Adipocyte (in vitro differentiated cells): ENCODE measurements around the gene PLD1.
"Not testable (repeated sequence)": the region's sequence is repeated elsewhere in the genome, so short reads cannot be mapped to it uniquely, and the experiment has no call there.

Experiments used
- DNase-seq: peaks from one replicate; pipeline ENCODE4 v3.0.0-alpha.2; 2015; ENCODE audit warnings: low read depth
- H3K27me3 ChIP-seq: replicated peaks from 2 replicates; pipeline ENCODE4 v1.7.0; 2013; ENCODE audit warnings: mild to moderate bottlenecking, low read length, moderate library complexity; ENCODE audit not compliant: control insufficient read depth, insufficient read depth
- H3K36me3 ChIP-seq: 2 replicates; pipeline ENCODE4 v1.7.0; 2013; ENCODE audit warnings: low read length, mild to moderate bottlenecking, moderate library complexity; ENCODE audit not compliant: control insufficient read depth, insufficient read depth, severe bottlenecking
- H3K4me1 ChIP-seq: 2 replicates; pipeline ENCODE4 v1.7.0; 2013; ENCODE audit warnings: mild to moderate bottlenecking, low read length, moderate library complexity; ENCODE audit not compliant: control insufficient read depth, insufficient read depth
- H3K4me3 ChIP-seq: 2 replicates; pipeline ENCODE4 v1.7.0; 2013; ENCODE audit warnings: mild to moderate bottlenecking, low read length, moderate library complexity
- H3K9ac ChIP-seq: 2 replicates; pipeline ENCODE4 v1.7.0; 2013; ENCODE audit warnings: mild to moderate bottlenecking, low read length, moderate library complexity
- H3K9me3 ChIP-seq: 2 replicates; pipeline ENCODE4 v1.7.0; 2013; ENCODE audit warnings: mild to moderate bottlenecking, low read length, moderate library complexity; ENCODE audit not compliant: control insufficient read depth

Gene PLD1

DNA sequence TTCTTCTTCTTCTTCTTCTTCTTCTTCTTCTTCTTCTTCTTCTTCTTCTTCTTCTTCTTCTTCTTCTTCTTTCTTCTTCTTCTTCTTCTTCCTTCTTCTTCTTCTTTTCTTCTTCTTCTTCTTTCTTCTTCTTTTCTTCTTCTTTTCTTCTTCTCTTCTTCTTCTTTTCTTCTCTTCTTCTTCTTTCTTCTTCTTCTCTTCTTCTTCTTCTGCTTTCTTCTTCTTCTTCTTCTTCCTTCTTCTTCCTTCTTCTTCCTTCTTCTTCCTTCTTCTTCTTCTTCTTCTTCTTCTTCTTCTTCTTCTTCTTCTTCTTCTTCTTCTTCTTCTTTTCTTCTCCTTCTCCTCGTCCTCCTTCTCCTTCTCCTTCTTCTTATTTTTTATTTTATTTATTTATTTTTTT, 247.8 kb downstream of the PLD1 start:
- not testable (repeated sequence) for H3K9ac ChIP-seq, H3K4me3 ChIP-seq, H3K9me3 ChIP-seq, H3K36me3 ChIP-seq, DNase-seq, H3K27me3 ChIP-seq
- peaks cover 19% of the 10 kb centered on the region for H3K4me1 ChIP-seq

DNA sequence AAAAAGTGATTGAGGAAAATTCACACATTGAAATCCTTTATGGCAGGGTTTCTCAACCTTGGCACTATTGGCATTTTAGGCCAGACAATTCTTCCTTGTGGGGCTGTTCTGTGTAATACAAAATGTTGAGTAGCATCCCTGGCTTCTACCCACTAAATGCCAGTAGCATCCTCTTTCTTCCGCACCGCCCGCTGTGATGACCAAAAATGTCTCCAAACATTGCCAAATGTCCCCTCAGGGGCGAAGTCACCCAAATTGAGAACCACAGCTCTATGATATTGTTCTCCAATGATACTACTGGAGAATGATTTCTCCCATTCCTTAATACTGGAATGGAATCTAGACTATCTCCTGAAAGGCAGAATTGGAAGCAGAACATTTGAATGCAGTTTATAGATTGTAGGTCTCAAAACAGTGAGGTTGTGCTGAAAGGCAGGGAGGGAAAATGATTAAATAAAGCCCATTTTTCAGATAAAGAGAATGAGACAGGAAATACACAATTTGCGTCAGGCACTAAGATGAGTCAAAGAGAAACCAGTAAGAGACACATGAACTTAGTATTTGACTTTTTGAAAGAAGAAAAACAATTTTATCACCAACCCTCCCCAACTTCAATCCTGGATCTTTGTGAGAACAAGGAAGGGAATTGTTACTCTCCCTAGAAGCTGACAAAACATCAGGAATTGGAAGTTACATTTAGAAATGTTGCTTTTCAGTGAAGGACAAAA, 248.5 kb downstream of the PLD1 start:
- Histone ChIP-seq H3K9me3 (no peaks in the 10 kb centered on the region), H3K4me1 (peaks cover 19% of the 10 kb centered on the region), H3K36me3 (no peaks in the 10 kb centered on the region), H3K9ac (no peak overlapping the region), H3K4me3 (no peak overlapping the region), H3K27me3 (no peaks in the 10 kb centered on the region)
- DNase-seq: no peak

DNA sequence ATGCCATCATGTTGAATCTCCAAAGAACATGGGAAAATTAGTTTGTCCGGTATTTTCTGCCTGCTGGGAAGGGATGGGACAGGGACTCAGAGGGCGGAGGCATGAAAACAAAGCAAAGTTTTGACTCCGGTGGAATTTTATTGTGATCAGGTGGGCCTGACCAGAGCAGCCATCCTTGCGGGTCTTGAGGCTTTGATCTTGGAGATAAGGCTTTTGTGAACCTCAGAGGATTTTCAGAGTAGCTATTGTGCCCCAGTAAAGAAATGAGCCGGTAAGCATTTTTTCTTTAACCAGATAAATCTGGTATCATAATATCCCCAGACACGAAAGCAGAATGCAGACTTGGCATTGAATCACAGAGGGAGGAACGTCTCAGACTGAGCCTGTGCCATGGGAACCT, 250.7 kb downstream of the PLD1 start:
- no peak for DNase-seq
- peaks cover 4% of the 10 kb centered on the region for H3K4me1 ChIP-seq
- no peaks in the 10 kb centered on the region for H3K36me3 ChIP-seq
- no peak overlapping the region for H3K9ac ChIP-seq
- H3K4me3 ChIP-seq: no peak overlapping the region
- no peaks in the 10 kb centered on the region for H3K9me3 ChIP-seq
- H3K27me3 ChIP-seq: no peaks in the 10 kb centered on the region

DNA sequence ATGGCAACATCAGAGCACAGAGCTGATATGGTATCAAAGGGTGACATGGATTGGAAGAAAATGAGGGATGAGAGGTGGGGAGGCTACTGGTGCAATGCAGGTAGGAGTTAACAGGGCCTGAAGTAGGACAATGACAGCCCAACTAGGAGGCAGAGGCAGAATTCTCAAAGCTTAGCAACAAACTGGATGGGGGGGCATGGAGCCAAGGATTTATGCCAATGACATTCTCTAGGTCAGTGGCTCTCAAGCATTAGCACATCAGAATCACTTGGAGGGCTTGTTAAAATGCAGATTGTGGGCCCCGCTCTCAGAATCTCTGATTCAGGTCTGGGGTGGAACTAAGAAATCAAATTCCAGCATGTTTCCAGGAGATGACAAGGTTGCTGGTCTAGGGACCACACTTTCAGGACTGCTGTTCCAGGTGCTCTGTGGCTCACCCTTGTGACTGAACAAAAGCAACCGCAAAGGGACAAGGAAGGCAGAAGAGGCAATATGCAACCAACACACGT, 252.0 kb downstream of the PLD1 start:
- no peaks in the 10 kb centered on the region for H3K9me3 ChIP-seq
- H3K4me3 ChIP-seq: no peak overlapping the region
- no peaks in the 10 kb centered on the region for H3K36me3 ChIP-seq
- H3K27me3 ChIP-seq: no peaks in the 10 kb centered on the region
- no peak for DNase-seq
- H3K4me1 ChIP-seq: peaks cover 4% of the 10 kb centered on the region
- H3K9ac ChIP-seq: no peak overlapping the region

DNA sequence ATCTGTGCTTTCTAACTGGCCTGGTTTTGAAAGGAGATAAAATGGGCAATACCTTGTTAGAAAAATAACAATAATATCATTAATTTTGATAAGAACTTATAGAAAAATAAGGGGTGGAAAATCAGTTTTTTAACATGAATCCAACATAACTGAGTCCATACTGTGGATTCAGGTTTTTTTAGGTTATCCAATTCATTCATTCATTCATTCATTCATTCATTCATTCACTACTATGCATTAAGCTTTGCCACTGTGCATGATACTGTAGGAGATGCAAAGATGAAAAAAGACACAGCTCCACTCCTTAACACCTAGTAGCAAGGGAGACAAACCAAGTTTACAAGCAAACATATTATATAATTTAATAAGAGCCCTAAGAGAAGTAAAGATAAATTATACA, 253.1 kb downstream of the PLD1 start:
- DNase-seq: no peak
- Histone ChIP-seq H3K27me3 (no peaks in the 10 kb centered on the region), H3K36me3 (no peaks in the 10 kb centered on the region), H3K4me1 (peaks cover 9% of the 10 kb centered on the region), H3K4me3 (no peak overlapping the region), H3K9me3 (no peaks in the 10 kb centered on the region), H3K9ac (no peak overlapping the region)

DNA sequence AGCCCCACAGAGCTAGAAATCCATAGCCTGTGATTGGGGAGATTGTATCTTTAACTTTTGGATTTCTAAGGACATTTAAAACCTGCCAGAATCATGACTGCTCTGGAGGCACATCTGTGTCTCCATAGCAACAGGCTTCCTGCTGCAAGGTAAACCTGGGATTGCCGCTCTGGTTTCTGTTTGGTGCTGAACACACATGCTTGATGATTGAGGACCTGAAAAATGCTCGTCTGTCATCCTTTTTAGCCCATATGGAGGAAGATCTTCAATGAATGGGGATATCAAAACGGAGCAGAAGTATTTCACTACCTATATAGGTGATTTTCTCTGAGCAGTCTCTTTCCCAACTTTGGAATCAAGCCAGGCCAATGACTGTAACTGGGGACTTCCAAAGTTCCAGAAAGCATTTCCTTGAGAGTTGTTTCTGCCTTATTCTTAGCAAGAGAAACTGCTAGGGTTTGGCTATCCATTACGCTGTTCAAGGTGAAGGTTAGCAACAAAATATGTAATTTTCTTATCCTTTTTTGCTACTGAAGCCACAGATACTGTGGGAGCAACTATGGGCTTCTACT, 253.6 kb downstream of the PLD1 start:
- H3K9ac ChIP-seq: no peak overlapping the region
- H3K27me3 ChIP-seq: no peaks in the 10 kb centered on the region
- no peaks in the 10 kb centered on the region for H3K36me3 ChIP-seq
- peaks cover 9% of the 10 kb centered on the region for H3K4me1 ChIP-seq
- no peaks in the 10 kb centered on the region for H3K9me3 ChIP-seq
- no peak overlapping the region for H3K4me3 ChIP-seq
- DNase-seq: no peak

DNA sequence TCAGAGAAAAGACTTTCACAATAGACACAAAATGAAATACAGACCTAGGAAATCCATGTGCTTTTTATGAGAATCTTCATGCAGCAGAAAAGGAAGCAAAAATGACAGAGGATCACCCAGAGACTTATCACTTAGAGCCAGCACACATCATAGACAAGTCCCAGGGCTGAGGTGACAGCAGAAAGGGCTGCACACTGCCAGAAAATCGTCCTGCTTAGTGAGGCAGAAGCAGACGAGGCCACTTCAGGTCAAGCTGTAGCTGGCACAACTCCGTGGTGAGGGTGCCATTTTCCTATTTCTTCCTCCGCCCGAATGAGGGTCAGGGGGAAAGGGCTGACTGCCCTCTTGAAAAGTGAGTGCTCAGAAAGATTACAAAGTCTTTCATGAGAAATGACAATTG, 254.1 kb downstream of the PLD1 start:
- no peak for DNase-seq
- Histone ChIP-seq H3K27me3 (no peaks in the 10 kb centered on the region), H3K36me3 (no peaks in the 10 kb centered on the region), H3K9me3 (no peaks in the 10 kb centered on the region), H3K4me1 (peaks cover 9% of the 10 kb centered on the region), H3K4me3 (no peak overlapping the region), H3K9ac (no peak overlapping the region)

DNA sequence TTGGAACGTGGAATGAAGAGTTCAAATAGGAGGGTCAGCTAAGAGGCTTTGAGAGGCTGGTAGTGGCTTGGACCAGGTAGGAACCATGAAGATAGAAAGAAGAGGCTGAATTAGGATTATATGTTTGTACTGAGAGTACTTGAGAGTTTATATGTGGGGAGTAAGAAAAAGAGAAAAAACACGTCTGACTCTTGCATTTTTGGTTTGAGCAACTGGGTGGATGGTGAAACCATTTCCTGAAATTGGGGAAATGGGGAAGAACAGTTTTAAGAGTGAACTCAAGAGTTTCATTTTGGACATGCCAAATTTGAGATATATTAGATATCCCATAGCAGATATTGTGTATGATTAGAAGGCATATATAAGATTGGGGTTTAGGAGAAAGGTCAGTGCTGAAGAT, 257.2 kb downstream of the PLD1 start:
- peaks cover 9% of the 10 kb centered on the region for H3K4me1 ChIP-seq
- H3K36me3 ChIP-seq: no peaks in the 10 kb centered on the region
- no peaks in the 10 kb centered on the region for H3K9me3 ChIP-seq
- no peaks in the 10 kb centered on the region for H3K27me3 ChIP-seq
- DNase-seq: no peak
- H3K9ac ChIP-seq: no peak overlapping the region
- no peak overlapping the region for H3K4me3 ChIP-seq

DNA sequence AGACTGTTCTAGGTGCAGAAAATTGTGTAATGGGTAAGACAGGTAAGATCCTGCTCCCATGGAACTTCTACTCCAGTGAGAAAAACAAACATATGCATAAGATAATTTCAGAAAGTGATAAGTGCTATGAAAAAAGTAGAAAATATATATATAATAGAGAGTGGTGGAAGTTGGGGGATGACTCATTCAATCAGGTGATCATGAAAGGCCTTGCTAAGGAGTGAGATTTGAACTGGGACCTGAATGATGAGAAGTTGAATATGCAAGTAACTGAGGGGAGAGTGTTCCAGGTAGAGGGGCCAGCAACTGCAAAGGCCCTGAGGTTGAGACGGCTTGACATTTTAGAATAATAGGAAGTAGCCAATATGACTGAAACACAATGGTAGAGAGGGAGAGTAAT, 257.8 kb downstream of the PLD1 start:
- Histone ChIP-seq H3K36me3 (no peaks in the 10 kb centered on the region), H3K9me3 (no peaks in the 10 kb centered on the region), H3K4me3 (no peak overlapping the region), H3K9ac (no peak overlapping the region), H3K27me3 (no peaks in the 10 kb centered on the region), H3K4me1 (peaks cover 9% of the 10 kb centered on the region)
- no peak for DNase-seq

DNA sequence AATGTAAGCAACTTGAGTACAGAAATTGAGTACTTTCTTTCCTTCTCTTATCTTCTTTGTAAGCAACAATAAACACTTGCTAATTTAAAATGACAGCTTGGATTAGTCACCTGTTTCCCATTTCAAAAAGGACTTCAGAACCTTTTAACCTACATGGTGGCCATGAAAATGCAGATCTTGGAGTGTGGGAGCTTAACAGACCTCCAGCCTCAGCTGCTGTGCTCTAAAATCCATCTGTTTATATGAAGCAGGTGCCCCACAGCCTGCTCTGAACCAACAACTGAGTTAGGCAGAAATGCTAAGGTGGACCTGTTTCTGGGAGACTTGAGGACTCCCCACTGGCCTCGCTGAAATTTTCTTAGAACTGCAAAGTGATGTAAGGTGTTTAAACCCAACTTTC, 259.0 kb downstream of the PLD1 start:
- H3K9me3 ChIP-seq: no peaks in the 10 kb centered on the region
- H3K36me3 ChIP-seq: no peaks in the 10 kb centered on the region
- no peak for DNase-seq
- no peaks in the 10 kb centered on the region for H3K27me3 ChIP-seq
- peaks cover 8% of the 10 kb centered on the region for H3K4me1 ChIP-seq
- H3K9ac ChIP-seq: no peak overlapping the region
- H3K4me3 ChIP-seq: no peak overlapping the region
